HFF-Myc (cell line): ENCODE results near the gene WNK2.

ENCODE experiments used
- DNase-seq: peaks from one replicate; pipeline ENCODE4 v3.0.0-alpha.2; 2011; ENCODE audit warnings: low read depth; ENCODE audit errors: extremely low read depth
- H3K4me3 ChIP-seq: replicated peaks from 2 replicates; pipeline ENCODE4 v1.5.1; 2011; ENCODE audit warnings: low read depth, mild to moderate bottlenecking, control low read depth, low read length
- CTCF ChIP-seq: IDR thresholded peaks from 2 replicates; pipeline ENCODE4 v1.5.1; 2012; ENCODE audit warnings: mild to moderate bottlenecking, low read depth, low read length, control low read depth; ENCODE audit errors: missing control alignments

The WNK2 gene

GRCh38 chr9:93308676-93309075 lies 124.7 kb downstream of the WNK2 start:
- H3K4me3 ChIP-seq, result no peak overlapping the region
- no peak for TF ChIP-seq CTCF
- no peak for DNase-seq

- H3K4me3 ChIP-seq, result no peak overlapping the region
- DNase-seq, result no peak
- TF ChIP-seq CTCF, result no peak
Measured at GRCh38 chr9:93309889-93310425, 126.0 kb downstream of the WNK2 start.

DNA sequence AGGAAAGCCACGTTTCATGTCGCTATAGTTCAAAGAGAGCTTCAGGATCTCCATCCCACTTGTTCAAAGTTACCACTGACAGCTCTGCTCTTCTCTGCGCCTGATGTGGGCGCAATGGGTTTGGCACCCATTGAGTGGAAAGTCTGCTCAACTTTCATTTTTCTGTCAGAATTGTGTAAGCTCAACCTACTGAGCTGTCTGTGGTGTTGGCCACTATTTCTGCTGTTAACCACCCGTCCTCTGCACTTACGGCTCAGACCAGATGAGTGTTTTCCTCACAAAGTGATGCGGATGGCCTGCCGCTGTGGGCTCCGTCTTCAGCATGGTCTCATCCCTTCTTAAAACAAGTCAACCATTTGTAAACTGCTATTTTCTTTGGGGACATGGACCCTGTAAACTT lies 131.2 kb downstream of the WNK2 start:
- no peak for DNase-seq
- no peak overlapping the region for H3K4me3 ChIP-seq
- no peak for TF ChIP-seq CTCF

DNA sequence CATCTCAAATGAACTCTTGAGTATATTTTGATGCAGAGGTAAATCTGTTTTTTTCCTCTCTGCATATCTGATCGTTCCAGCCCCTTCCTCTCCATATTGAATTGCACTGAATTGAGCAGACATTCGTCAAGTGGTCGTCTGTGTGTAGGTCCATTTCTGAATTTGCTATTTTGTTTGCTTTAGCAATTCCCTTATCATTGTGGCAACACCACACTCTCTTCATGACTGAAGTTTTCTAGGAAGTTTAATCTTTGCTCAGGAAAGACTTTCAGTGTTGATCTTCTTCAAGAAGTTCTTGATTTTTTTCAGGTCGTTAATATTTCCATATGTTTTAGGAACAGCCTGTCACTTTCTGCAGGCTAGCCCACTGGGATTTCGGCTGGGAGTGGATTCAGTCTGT lies 132.0 kb downstream of the WNK2 start:
- TF ChIP-seq CTCF, result no peak
- H3K4me3 ChIP-seq, result no peak overlapping the region
- DNase-seq, result no peak

GRCh38 chr9:93316726-93317494 lies 133.0 kb downstream of the WNK2 start:
- DNase-seq, result no peak
- H3K4me3 ChIP-seq, result no peak overlapping the region
- TF ChIP-seq CTCF, result no peak

DNA sequence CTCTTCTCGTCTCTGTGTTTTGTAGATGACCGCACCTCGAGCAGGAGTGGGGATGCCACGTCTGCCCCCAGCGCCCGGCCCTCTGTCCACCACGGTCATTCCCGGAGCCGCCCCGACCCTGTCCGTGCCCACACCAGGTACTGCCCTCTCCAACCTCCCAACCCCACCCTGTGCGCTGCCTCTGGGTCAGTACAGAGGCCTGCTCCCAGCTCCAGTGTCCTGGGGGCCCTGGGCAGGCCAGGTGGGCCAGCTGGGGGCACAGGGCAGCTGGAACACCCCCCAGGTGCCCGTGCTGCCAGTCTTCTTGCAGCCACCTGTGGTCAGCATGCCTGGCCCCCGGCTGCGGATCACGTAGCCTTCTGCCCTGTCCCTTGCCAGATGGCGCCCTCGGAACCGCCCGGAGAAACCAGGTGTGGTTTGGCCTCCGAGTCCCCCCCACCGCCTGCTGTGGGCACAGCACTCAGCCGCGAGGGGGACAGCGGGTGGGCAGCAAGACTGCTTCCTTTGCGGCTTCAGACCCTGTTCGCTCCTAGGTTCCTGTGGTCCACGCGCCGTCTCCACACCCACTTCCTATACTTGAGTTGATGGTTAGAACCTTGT lies 133.7 kb downstream of the WNK2 start:
- H3K4me3 ChIP-seq, result no peak overlapping the region
- no peak for TF ChIP-seq CTCF
- no peak for DNase-seq
